Measurements from ENCODE around the gene CA14.
"Not testable (repeated sequence)": the region's sequence is repeated elsewhere in the genome, so short reads cannot be mapped to it uniquely, and the experiment has no call there.

Gene CA14

GRCh38 chr1:150281758-150282557 lies 24.4 kb downstream of the CA14 start, which contains the start of gene CIART:
Gene CIART (plus strand): TSS chr1:150282554. CDS start chr1:150283268, 714 bp downstream.
- DNase-seq, result peak; percentile 25 to 75 (median 56)

GRCh38 chr1:150282558-150282958 lies 25.0 kb downstream of the CA14 start:
- DNase-seq, result no peak

- no peak for DNase-seq
These were observed 25.7 kb downstream of the CA14 start for GRCh38 chr1:150283260-150283659.

GRCh38 chr1:150288382-150288781 lies 30.8 kb downstream of the CA14 start:
- no peak for DNase-seq

- no peak for DNase-seq
These were observed 31.2 kb downstream of the CA14 start for GRCh38 chr1:150288822-150289221.

GRCh38 chr1:150293433-150294253 lies 36.1 kb downstream of the CA14 start, which contains the start of gene MRPS21:
Gene MRPS21 (plus strand): TSS chr1:150293861. CDS start chr1:150294367, 506 bp downstream.
- DNase-seq, result peak; percentile 61 to 71 (median 65)

GRCh38 chr1:150295476-150295875 lies 37.9 kb downstream of the CA14 start:
- DNase-seq, result no peak

GRCh38 chr1:150299716-150300115 lies 42.1 kb downstream of the CA14 start:
- no peak for DNase-seq

- no peak for DNase-seq
These were observed 44.8 kb downstream of the CA14 start for GRCh38 chr1:150302338-150302737.

- DNase-seq, result no peak
These were observed 45.3 kb downstream of the CA14 start for GRCh38 chr1:150302902-150303301.

GRCh38 chr1:150308585-150308984 lies 51.0 kb downstream of the CA14 start:
- not testable (repeated sequence) for DNase-seq

GRCh38 chr1:150309758-150310508 lies 52.4 kb downstream of the CA14 start:
- DNase-seq, result no peak

GRCh38 chr1:150311762-150312161 lies 54.2 kb downstream of the CA14 start:
- DNase-seq, result no peak

All from activated naive CD4-positive, alpha-beta T cell (primary cell).